Liver (tissue), 9 donors: ENCODE measurements around the gene WDR19. TPM values are rescaled to one million over a fixed set of nuclear protein-coding genes. Genes with fewer than 3 reads are reported as not detected.
A peak's percentile ranks its signal among the peaks of the same experiment; 100 is the strongest.

Experiments
- DNase-seq: peaks from one replicate; pipeline ENCODE4 v3.0.0-alpha.2; 2017; ENCODE audit warnings: low spot score
- H3K27ac ChIP-seq, 2 donors: one replicate each; pipeline ENCODE4 v1.7.0; 2013; ENCODE audit warnings: inconsistent platforms in 2 of 2, low read length in 2 of 2, control low read depth in 1 of 2, low read depth in 1 of 2, mild to moderate bottlenecking in 1 of 2
- H3K27me3 ChIP-seq, 4 donors: one replicate each; pipeline versions ENCODE4 v1.6.1 to v1.7.0; 2013; ENCODE audit warnings: low read length in 3 of 4, inconsistent platforms in 1 of 4, mild to moderate bottlenecking in 1 of 4, moderate library complexity in 1 of 4; ENCODE audit not compliant: control insufficient read depth in 4 of 4, insufficient read depth in 4 of 4
- H3K36me3 ChIP-seq, 4 donors: one replicate each; pipeline versions ENCODE4 v1.6.1 to v1.7.0; 2013; ENCODE audit warnings: low read length in 3 of 4, mild to moderate bottlenecking in 3 of 4, low read depth in 1 of 4, moderate library complexity in 1 of 4; ENCODE audit not compliant: control insufficient read depth in 4 of 4, insufficient read depth in 3 of 4
- H3K4me1 ChIP-seq, 4 donors: one replicate each; pipeline versions ENCODE4 v1.6.1 to v1.7.0; 2013; ENCODE audit warnings: low read length in 3 of 4, mild to moderate bottlenecking in 3 of 4, moderate library complexity in 1 of 4; ENCODE audit not compliant: control insufficient read depth in 4 of 4, insufficient read depth in 4 of 4
- H3K4me3 ChIP-seq, 3 donors: one replicate each; pipeline versions ENCODE4 v1.6.1 to v1.7.0; 2013; ENCODE audit warnings: low read length in 3 of 3, control low read depth in 1 of 3, low read depth in 1 of 3, mild to moderate bottlenecking in 1 of 3
- H3K9ac ChIP-seq, 2 donors: one replicate each; pipeline ENCODE4 v1.7.0; 2013; ENCODE audit warnings: low read length in 2 of 2, mild to moderate bottlenecking in 2 of 2, moderate library complexity in 2 of 2, control low read depth in 1 of 2, low read depth in 1 of 2
- H3K9me3 ChIP-seq, 4 donors: one replicate each; pipeline versions ENCODE4 v1.6.1 to v1.7.0; 2013; ENCODE audit warnings: low read length in 3 of 4; ENCODE audit not compliant: control insufficient read depth in 4 of 4
- ATF3 ChIP-seq: IDR thresholded peaks from 2 replicates; pipeline ENCODE4 v1.6.1; 2016; ENCODE audit warnings: antibody characterized with exemption
- EGR1 ChIP-seq, 2 donors: IDR thresholded peaks; 2 replicates each; pipeline ENCODE4 v1.6.1; 2016 to 2018; ENCODE audit warnings: antibody characterized with exemption in 2 of 2, low read depth in 2 of 2
- FOXA1 ChIP-seq: IDR thresholded peaks from 2 replicates; pipeline ENCODE4 v1.6.1; 2016; ENCODE audit warnings: antibody characterized with exemption
- HNF4A ChIP-seq, 2 donors: conservative IDR thresholded peaks; 2 replicates each; pipeline ENCODE4 v1.6.1; 2016; ENCODE audit warnings: antibody characterized with exemption in 2 of 2, mild to moderate bottlenecking in 2 of 2
- HNF4G ChIP-seq: IDR thresholded peaks from 2 replicates; pipeline ENCODE4 v1.6.1; 2016; ENCODE audit warnings: antibody characterized with exemption
- JUND ChIP-seq, 2 donors: IDR thresholded peaks; 2 replicates each; pipeline ENCODE4 v1.6.1; 2016; ENCODE audit warnings: antibody characterized with exemption in 2 of 2
- RAD21 ChIP-seq, 2 donors: IDR thresholded peaks; 2 replicates each; pipeline ENCODE4 v1.6.1; 2016; ENCODE audit warnings: antibody characterized with exemption in 2 of 2, mild to moderate bottlenecking in 2 of 2
- REST ChIP-seq: IDR thresholded peaks from 2 replicates; pipeline ENCODE4 v1.6.1; 2016; ENCODE audit warnings: antibody characterized with exemption, mild to moderate bottlenecking
- RXRA ChIP-seq, 2 donors: IDR thresholded peaks; 2 replicates each; pipeline ENCODE4 v1.6.1; 2017 to 2018; ENCODE audit warnings: antibody characterized with exemption in 2 of 2, mild to moderate bottlenecking in 1 of 2
- SP1 ChIP-seq: IDR thresholded peaks from 2 replicates; pipeline ENCODE4 v1.6.1; 2018; ENCODE audit warnings: antibody characterized with exemption, mild to moderate bottlenecking
- TAF1 ChIP-seq: conservative IDR thresholded peaks from 2 replicates; pipeline ENCODE4 v1.6.1; 2016; ENCODE audit warnings: antibody characterized with exemption, mild to moderate bottlenecking
- WGBS: extraction: QIAGEN DNeasy Blood & Tissue Kit; methylation state at CpG from one replicate; pipeline ENCODE4 v1.1.7; 2013; 5-methylcytosine and 5-hydroxymethylcytosine counted together
- polyA plus RNA-seq, 2 donors: library from polyadenylated mRNA; stranded (reverse) in 1 of 2; unstranded in 1 of 2; fragments of 200-250 nt in 1 of 2; fragments of >200 nt in 1 of 2; fragmentation: Nextera tagmentation in 1 of 2; extraction: Ambion mirVana in 1 of 2; gene quantifications; one replicate each; pipeline versions ENCODE4 v1.2.1 to v1.2.3, GENCODE V29; 2013 to 2015
- total RNA-seq, 2 donors: library from RNA; depleted of rRNA; stranded (reverse); fragments of >200 nt; gene quantifications; one replicate each; pipeline ENCODE4 v1.2.3, GENCODE V29; 2014
- donor health status: healthy.
- donor health status: healthy.
- donor health status: healthy.
- donor health status: healthy.
- donor health status: healthy.

WDR19 gene
- total and polyA plus RNA-seq, 4 donors: 9.5 to 34.3 (median 17.7) TPM

GRCh38 chr4:39237179-39237578, 54.9 kb downstream of the WDR19 start (continued):
- no peak for TF ChIP-seq EGR1 (IDR thresholded peaks at IDR 0.05; ENCODE audit: low read depth in 2 of 2)

- no peak for DNase-seq
- Histone ChIP-seq H3K27me3 (no peaks in the 10 kb centered on the region), H3K9me3 (no peaks in the 10 kb centered on the region), H3K36me3 (peaks cover 0 to 7% (median 5%) of the 10 kb centered on the region in 4 donors), H3K27ac (no peak overlapping the region), H3K4me3 (no peak overlapping the region), H3K9ac (no peak overlapping the region), H3K4me1 (no peaks in the 10 kb centered on the region)
- TF ChIP-seq SP1: no peak
- no peak for TF ChIP-seq ATF3
- WGBS: 93% methylated on average over 3 of the region's 3 CpGs
Measured at GRCh38 chr4:39243462-39243861, 61.1 kb downstream of the WDR19 start.

DNA sequence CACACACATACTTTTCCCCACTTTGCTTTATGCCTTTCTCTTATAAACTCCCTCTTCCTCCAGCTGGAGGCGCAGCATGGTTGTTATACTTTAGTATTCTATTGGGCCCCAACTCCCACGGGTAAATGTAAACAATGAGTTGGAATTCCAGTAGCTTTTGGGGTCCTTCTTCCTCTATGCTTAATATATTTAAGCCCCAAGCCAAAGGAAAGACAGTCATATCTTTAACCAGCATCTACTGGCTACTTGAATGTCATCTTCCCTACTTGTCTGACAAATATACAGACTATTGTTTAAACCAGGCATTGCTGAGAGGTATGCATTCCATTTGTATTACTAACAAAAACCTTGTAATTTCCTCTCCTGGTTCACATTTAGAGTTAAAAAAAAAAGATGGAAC, 72.9 kb downstream of the WDR19 start:
- no peak for DNase-seq
- TF ChIP-seq RAD21 (IDR thresholded peaks at IDR 0.05) (peak in 1 of 2 donors; percentile 19), JUND (IDR thresholded peaks at IDR 0.05) (no peak)
- Histone ChIP-seq H3K9ac (no peak overlapping the region), H3K27me3 (no peaks in the 10 kb centered on the region), H3K4me1 (no peaks in the 10 kb centered on the region), H3K36me3 (peaks cover 2 to 13% (median 6%) of the 10 kb centered on the region in 4 donors), H3K9me3 (no peaks in the 10 kb centered on the region), H3K27ac (no peak overlapping the region), H3K4me3 (no peak overlapping the region)
- WGBS: 58% methylated on average over 2 of the region's 2 CpGs

DNA sequence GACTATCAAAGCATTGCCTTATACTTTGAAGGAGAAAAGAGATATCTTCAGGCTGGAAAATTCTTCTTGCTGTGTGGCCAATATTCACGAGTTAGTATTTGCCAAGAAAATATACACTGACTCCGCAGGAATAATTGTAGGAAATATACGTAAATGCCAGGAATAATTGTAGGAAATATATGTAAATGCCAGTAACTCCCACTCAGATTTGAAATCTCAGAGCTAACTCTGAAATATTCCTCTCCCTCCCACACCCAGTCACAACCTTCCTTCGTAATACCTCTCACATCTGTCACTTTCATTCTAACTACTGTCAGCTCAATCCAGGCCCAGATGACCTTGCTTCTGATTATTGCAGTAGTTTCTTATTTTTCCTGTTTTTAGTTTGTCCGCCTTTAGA, 73.5 kb downstream of the WDR19 start:
- TF ChIP-seq HNF4G: no peak
- TF ChIP-seq REST: no peak
- no peak for TF ChIP-seq RXRA (IDR thresholded peaks at IDR 0.05)
- TF ChIP-seq EGR1 (IDR thresholded peaks at IDR 0.05; ENCODE audit: low read depth in 2 of 2): no peak
- TF ChIP-seq FOXA1: no peak
- TF ChIP-seq HNF4A (conservative IDR thresholded peaks at IDR 0.05): no peak
- no peak for TF ChIP-seq TAF1
- no peak overlapping the region for H3K27ac ChIP-seq
- no peaks in the 10 kb centered on the region for H3K4me1 ChIP-seq
- no peak overlapping the region for H3K4me3 ChIP-seq
- no peaks in the 10 kb centered on the region for H3K27me3 ChIP-seq
- DNase-seq: no peak
- H3K9ac ChIP-seq: no peak overlapping the region
- 93% methylated on average over 5 of the region's 5 CpGs for WGBS
- H3K36me3 ChIP-seq: peaks cover 2 to 13% (median 6%) of the 10 kb centered on the region in 4 donors
- H3K9me3 ChIP-seq: no peaks in the 10 kb centered on the region
